Measurements from ENCODE around the gene ACAN. TPM values are rescaled to one million over a fixed set of nuclear protein-coding genes. Genes with fewer than 3 reads are reported as not detected.

The ACAN gene
- total RNA-seq, 1 experiment from 2014 or later, result not detected

GRCh38 chr15:88839146-88839545 lies 35.9 kb downstream of the ACAN start:
- no peaks in the 10 kb centered on the region for H3F3A ChIP-seq (ENCODE audit: insufficient read depth, low read depth)
- no TSS peak for BruUV-seq (replicated peaks)

GRCh38 chr15:88839961-88840360 lies 36.7 kb downstream of the ACAN start:
- CTCF ChIA-PET, result no interaction called here
- no peak for TF ChIP-seq CTCF (conservative IDR thresholded peaks at IDR 0.05)
- TF ChIP-seq EZH2 (IDR thresholded peaks at IDR 0.05; ENCODE audit: low read depth), result no peak
- intact Hi-C loops (cut with micrococcal nuclease; ENCODE audit: unreplicated experiment), result loop anchor here (10.0 kb wide), 1 partner anchor 365 kb away; no protein-coding TSS in a partner anchor

More at GRCh38 chr15:88839146-88839545, 35.9 kb downstream of the ACAN start:
- no peak for TF ChIP-seq CTCF (conservative IDR thresholded peaks at IDR 0.05)
- no peak for TF ChIP-seq EZH2 (IDR thresholded peaks at IDR 0.05; ENCODE audit: low read depth)
- Histone ChIP-seq H3K9me2 (ENCODE audit: insufficient read depth) (no peaks in the 10 kb centered on the region), H3K36me3 (ENCODE audit: low read depth) (no peaks in the 10 kb centered on the region), H3K27ac (no peak overlapping the region), H3K27me3 (ENCODE audit: insufficient read depth, low read depth) (peaks cover 31% of the 10 kb centered on the region), H3K4me2 (no peak overlapping the region), H3K4me1 (replicated peaks; ENCODE audit: insufficient read depth) (no peaks in the 10 kb centered on the region), H2AFZ (no peak overlapping the region), H3K79me2 (ENCODE audit: low read depth) (no peaks in the 10 kb centered on the region), H3K4me3 (no peak overlapping the region), H4K20me1 (ENCODE audit: insufficient read depth) (no peaks in the 10 kb centered on the region), H3K9me3 (ENCODE audit: insufficient read depth, low read depth) (no peaks in the 10 kb centered on the region)
- intact Hi-C loops (cut with micrococcal nuclease; ENCODE audit: unreplicated experiment), result loop anchor here (10.0 kb wide), 1 partner anchor 364 kb away; no protein-coding TSS in a partner anchor
- ChIA-PET POLR2A (ENCODE audit: unreplicated experiment) (no interaction called here), CTCF (no interaction called here)
- no peak for DNase-seq

GRCh38 chr15:88841236-88841635 lies 38.0 kb downstream of the ACAN start:
- Histone ChIP-seq H3K27me3 (ENCODE audit: insufficient read depth, low read depth) (peaks cover 39% of the 10 kb centered on the region), H4K20me1 (ENCODE audit: insufficient read depth) (no peaks in the 10 kb centered on the region), H3K9me3 (ENCODE audit: insufficient read depth, low read depth) (no peaks in the 10 kb centered on the region), H3K4me1 (replicated peaks; ENCODE audit: insufficient read depth) (no peaks in the 10 kb centered on the region), H3K9me2 (ENCODE audit: insufficient read depth) (no peaks in the 10 kb centered on the region), H3K4me3 (no peak overlapping the region), H2AFZ (no peak overlapping the region), H3F3A (ENCODE audit: insufficient read depth, low read depth) (no peaks in the 10 kb centered on the region), H3K4me2 (no peak overlapping the region), H3K36me3 (ENCODE audit: low read depth) (no peaks in the 10 kb centered on the region), H3K27ac (no peak overlapping the region), H3K79me2 (ENCODE audit: low read depth) (no peaks in the 10 kb centered on the region)
- ChIA-PET CTCF (no interaction called here), POLR2A (ENCODE audit: unreplicated experiment) (no interaction called here)
- no peak for DNase-seq
- intact Hi-C loops (cut with micrococcal nuclease; ENCODE audit: unreplicated experiment), result no loop called here
- TF ChIP-seq CTCF (conservative IDR thresholded peaks at IDR 0.05) (no peak), EZH2 (IDR thresholded peaks at IDR 0.05; ENCODE audit: low read depth) (no peak)
- no TSS peak for BruUV-seq (replicated peaks)

More at GRCh38 chr15:88839961-88840360, 36.7 kb downstream of the ACAN start:
- no TSS peak for BruUV-seq (replicated peaks)
- Histone ChIP-seq H3K9me3 (ENCODE audit: insufficient read depth, low read depth) (no peaks in the 10 kb centered on the region), H3K4me1 (replicated peaks; ENCODE audit: insufficient read depth) (no peaks in the 10 kb centered on the region), H3K4me2 (no peak overlapping the region), H4K20me1 (ENCODE audit: insufficient read depth) (no peaks in the 10 kb centered on the region), H3K4me3 (no peak overlapping the region), H2AFZ (no peak overlapping the region), H3K27me3 (ENCODE audit: insufficient read depth, low read depth) (peaks cover 36% of the 10 kb centered on the region), H3K9me2 (ENCODE audit: insufficient read depth) (no peaks in the 10 kb centered on the region), H3F3A (ENCODE audit: insufficient read depth, low read depth) (no peaks in the 10 kb centered on the region), H3K79me2 (ENCODE audit: low read depth) (no peaks in the 10 kb centered on the region), H3K27ac (no peak overlapping the region), H3K36me3 (ENCODE audit: low read depth) (no peaks in the 10 kb centered on the region)
- POLR2A ChIA-PET (ENCODE audit: unreplicated experiment), result no interaction called here
- DNase-seq, result no peak

All from PC-9 (cell line).